Kidney epithelial cell (primary cell): Measurements from ENCODE around the gene KCNQ2. TPM values are rescaled to one million over a fixed set of nuclear protein-coding genes. Genes with fewer than 3 reads are reported as not detected.

Source experiments
- DNase-seq: peaks from one replicate; pipeline ENCODE4 v3.0.0-alpha.2; 2010; ENCODE audit warnings: low read depth
- H3K27me3 ChIP-seq: 2 replicates; pipeline ENCODE4 v1.6.0; 2011; ENCODE audit warnings: low read length; ENCODE audit not compliant: control insufficient read depth, insufficient read depth
- H3K36me3 ChIP-seq: 2 replicates; pipeline ENCODE4 v1.5.1; 2011; ENCODE audit warnings: low read length; ENCODE audit not compliant: control insufficient read depth, insufficient read depth
- H3K4me3 ChIP-seq: 2 replicates; pipeline ENCODE4 v1.5.1; 2011; ENCODE audit warnings: low read depth, mild to moderate bottlenecking, control low read depth, low read length
- total RNA-seq: library from RNA; depleted of rRNA; stranded (reverse); fragments of >200 nt; gene quantifications from 2 replicates; pipeline ENCODE4 v1.2.3, GENCODE V29; 2015
- TF ChIP-seq, protein P1 (sequence below): IDR thresholded peaks from 2 replicates; pipeline ENCODE4 v1.5.1; 2011; ENCODE audit warnings: mild to moderate bottlenecking, moderate library complexity, low read length, control low read depth, inconsistent platforms; ENCODE audit not compliant: insufficient read depth, poor library complexity, severe bottlenecking

The KCNQ2 gene
- total RNA-seq, 1 donor from 2014 or later: 0.04 TPM

DNA sequence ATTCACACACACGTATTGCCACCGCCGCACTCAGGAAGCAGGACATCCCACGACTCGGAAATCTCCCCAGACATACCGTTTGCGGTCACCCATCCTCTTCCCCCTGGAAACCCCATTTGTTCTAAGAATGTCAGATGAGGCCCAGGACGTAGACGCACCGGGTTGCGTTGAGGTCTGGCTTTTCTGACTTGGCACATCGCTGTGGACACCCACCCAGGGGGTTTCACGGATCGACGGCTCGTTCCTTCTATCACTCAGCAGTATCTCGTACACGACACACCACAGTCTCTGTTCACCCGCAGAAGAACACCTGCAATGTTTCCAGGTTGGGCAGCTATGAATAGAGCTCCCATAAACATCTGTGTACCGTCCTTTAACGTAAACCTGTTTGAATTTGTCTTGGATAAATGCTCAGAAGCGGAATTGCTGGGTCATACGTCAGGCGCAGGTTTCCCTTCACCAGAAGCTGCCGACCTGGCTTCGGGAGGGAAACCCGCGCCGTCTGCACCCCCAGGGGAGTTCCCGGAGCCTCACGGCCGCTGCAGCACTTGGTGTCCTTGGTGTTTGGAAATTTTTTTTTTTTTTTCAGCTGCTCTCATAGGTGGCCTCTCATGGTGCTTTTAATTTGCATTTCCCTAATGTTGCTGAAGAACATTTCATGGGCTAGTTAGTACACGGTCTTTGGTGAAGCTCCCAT, 35.8 kb upstream of the KCNQ2 start:
- TF ChIP-seq, protein P1, sequence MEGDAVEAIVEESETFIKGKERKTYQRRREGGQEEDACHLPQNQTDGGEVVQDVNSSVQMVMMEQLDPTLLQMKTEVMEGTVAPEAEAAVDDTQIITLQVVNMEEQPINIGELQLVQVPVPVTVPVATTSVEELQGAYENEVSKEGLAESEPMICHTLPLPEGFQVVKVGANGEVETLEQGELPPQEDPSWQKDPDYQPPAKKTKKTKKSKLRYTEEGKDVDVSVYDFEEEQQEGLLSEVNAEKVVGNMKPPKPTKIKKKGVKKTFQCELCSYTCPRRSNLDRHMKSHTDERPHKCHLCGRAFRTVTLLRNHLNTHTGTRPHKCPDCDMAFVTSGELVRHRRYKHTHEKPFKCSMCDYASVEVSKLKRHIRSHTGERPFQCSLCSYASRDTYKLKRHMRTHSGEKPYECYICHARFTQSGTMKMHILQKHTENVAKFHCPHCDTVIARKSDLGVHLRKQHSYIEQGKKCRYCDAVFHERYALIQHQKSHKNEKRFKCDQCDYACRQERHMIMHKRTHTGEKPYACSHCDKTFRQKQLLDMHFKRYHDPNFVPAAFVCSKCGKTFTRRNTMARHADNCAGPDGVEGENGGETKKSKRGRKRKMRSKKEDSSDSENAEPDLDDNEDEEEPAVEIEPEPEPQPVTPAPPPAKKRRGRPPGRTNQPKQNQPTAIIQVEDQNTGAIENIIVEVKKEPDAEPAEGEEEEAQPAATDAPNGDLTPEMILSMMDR: no peak
- DNase-seq: no peak
- Histone ChIP-seq H3K36me3 (no peaks in the 10 kb centered on the region), H3K4me3 (no peak overlapping the region), H3K27me3 (peaks cover 14% of the 10 kb centered on the region)

DNA sequence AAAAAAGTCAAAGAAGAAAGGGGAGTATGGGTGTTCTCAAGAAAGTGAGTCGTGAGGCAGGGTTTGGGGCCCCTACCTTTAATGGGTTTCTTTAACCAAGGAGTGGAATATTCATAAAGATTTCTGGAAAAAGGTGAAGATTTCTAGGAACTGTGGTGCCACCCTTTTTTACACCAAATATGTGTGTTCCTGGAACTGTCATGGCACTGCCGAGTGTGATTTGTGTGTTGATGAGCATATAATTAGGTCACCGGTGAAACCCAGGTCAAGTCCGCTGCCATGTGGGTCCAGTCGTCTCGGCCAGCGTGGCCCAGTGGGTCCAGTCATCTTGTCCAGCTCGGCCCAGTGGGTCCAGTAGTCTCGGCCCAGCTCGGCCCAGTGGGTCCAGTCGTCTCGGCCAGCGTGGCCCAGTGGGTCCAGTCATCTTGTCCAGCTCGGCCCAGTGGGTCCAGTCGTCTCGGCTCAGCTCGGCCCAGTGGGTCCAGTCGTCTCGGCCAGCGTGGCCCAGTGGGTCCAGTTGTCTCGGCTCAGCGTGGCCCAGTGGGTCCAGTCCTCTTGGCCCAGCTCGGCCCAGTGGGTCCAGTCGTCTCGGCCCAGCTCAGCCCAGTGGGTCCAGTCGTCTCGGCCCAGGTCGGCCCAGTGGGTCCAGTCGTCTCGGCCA, 34.8 kb upstream of the KCNQ2 start:
- Histone ChIP-seq H3K36me3 (no peaks in the 10 kb centered on the region), H3K27me3 (peaks cover 23% of the 10 kb centered on the region), H3K4me3 (no peak overlapping the region)
- TF ChIP-seq, protein P1: no peak
- DNase-seq: no peak

DNA sequence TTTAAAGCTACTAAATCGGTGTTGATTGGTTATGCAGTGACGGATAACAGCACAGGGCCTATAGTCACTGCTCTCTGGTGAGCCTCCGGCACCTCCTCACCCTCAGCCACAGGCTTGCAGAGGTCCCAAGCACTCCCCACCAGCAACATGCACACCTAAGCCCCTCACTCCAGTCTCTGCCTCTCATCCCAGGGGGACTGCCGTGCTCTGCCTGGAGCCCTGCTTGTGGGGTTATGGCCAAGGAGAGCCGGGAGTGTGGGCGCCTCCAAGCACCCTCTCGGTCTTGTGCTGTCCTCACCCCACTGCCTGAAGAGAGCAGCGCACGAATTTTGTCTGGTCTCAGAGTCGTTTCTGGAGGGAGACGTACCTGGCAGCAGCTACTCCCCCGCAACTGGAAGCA, 33.3 kb upstream of the KCNQ2 start:
- TF ChIP-seq, protein P1: no peak
- no peak for DNase-seq
- H3K36me3 ChIP-seq: no peaks in the 10 kb centered on the region
- H3K4me3 ChIP-seq: no peak overlapping the region
- H3K27me3 ChIP-seq: peaks cover 30% of the 10 kb centered on the region

DNA sequence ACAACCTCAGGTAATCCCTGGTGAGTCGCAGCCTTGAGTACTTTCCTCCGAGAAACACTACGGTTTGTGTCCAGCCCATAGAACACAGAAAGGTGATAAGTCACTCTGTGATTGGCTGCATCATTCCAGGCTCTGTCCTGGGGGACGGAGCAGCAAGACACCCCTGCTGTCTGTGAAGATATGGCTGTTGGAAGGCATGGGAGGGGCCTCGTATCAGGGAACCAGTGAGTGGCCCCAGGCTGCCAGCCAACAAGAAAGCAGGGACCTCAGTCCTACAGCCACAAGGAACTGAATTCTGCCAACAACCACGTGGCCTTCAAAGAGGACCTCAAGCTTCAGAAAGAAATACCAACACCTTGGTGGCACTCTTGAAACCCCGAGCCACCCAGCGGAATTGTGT, 32.8 kb upstream of the KCNQ2 start:
- Histone ChIP-seq H3K27me3 (peaks cover 32% of the 10 kb centered on the region), H3K36me3 (no peaks in the 10 kb centered on the region), H3K4me3 (no peak overlapping the region)
- DNase-seq: no peak
- TF ChIP-seq, protein P1: no peak

DNA sequence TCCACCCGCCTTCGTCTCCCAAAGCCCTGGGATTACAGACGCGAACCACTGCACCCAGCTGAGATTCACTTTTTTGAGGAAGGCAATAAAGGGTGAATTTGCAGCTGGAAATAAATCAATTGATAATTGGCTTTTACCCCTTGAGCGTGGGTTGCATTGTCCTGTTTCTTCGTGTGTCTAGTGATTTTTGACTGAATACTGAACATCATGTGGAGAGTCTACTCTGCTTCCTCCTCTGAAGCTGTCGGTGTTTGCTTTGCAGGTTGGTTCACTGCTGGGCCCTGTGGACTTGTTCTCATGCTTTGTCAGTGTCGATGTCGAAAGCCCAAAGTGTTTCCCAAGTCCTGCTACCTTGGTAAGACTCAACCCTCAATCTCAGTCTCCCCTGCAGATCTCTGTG, 32.2 kb upstream of the KCNQ2 start:
- DNase-seq: no peak
- H3K27me3 ChIP-seq: peaks cover 38% of the 10 kb centered on the region
- H3K36me3 ChIP-seq: no peaks in the 10 kb centered on the region
- no peak overlapping the region for H3K4me3 ChIP-seq
- TF ChIP-seq, protein P1: no peak
